ENCODE results near the gene PRKAR1B.

Gene PRKAR1B

GRCh38 chr7:503575-504111 is 223.4 kb downstream of the PRKAR1B start:
- no peak for DNase-seq

- DNase-seq: no peak
Observed at GRCh38 chr7:502296-502695, 224.8 kb downstream of the PRKAR1B start.

DNA sequence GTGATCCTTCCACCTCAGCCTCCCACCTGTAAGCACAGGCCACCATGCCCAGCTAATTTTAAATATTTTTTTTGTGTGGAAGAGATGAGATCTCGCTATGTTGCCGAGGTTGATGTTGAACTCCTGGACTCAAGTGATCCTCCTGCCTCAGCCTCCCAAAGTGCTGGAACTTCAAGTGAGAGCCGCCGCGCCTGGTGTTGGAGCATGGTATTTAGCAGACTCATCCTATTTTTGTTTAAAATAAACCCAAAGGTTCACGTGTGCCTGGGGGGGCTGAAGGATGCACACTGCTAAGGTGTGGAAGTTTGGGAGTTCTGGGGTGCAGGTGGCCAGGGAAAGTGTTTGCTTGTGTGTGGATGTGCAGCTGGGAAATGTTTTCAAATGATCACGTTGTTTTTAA is 225.6 kb downstream of the PRKAR1B start:
- no peak for DNase-seq

- DNase-seq: no peak
Observed at GRCh38 chr7:500521-501420, 226.3 kb downstream of the PRKAR1B start.

DNA sequence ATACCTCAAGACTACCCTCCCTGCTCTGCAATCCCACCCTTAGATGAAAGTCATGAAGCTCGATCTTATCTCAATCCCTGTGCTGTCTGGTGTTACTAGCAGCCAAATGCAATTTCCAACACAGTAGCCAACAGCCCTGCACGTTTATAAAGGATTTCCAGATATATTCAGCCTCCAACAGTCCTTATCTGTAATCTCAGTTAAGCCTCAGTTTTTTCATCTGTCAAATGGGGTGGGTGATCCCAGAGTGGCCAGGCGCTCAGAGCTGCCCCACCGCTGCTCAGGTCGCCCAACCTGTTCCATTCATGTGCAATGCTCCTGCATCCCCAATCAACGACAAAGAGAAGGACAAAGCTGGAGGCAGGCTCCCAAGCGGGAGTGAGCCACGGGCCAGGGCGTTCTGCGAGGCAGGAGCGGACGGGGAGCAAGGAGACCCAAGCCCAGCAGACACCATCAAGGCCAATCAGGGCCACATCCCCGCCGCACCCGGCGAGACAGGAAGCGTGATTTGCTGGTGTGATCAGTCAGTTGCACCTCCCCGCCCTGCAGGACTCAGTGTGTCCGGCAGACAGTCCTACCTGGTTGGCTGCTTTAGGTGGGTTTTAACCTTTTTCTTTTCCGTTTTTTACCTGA is 227.1 kb downstream of the PRKAR1B start:
- DNase-seq: no peak
